Panc1 (cell line): ENCODE measurements around the gene DLX3. TPM values are rescaled to one million over a fixed set of nuclear protein-coding genes. Genes with fewer than 3 reads are reported as not detected.

ENCODE experiments used
- ATAC-seq: fragments of 200-7000 bp; cut with Tn5 transposase; 2 replicates; pipeline ENCODE4 v1.9.1; 2020; ENCODE audit warnings: mild to moderate bottlenecking, moderate library complexity
- BruUV-seq: library from RNA; stranded (reverse); fragments of 400-500 nt; replicated peaks from 2 replicates; lab custom pipeline; 2021; lab: Mats Ljungman, UMichigan
- CTCF ChIA-PET: fragments of 300-600 bp; sonication (Branson Sonifier 250); formaldehyde crosslinking; loops from one replicate; lab custom pipeline; 2022; ENCODE audit warnings: antibody characterized with exemption; lab: Charles Lee
- POLR2A ChIA-PET: fragments of 300-600 bp; sonication (Branson Sonifier 250); formaldehyde crosslinking; loops from one replicate; lab custom pipeline; 2022; ENCODE audit warnings: antibody characterized with exemption; lab: Charles Lee
- DNase-seq: peaks from one replicate; pipeline ENCODE4 v3.0.0-alpha.2; 2010; ENCODE audit warnings: low read depth, low spot score
- H3K27ac ChIP-seq: 2 replicates; pipeline ENCODE4 v1.5.1; 2011; ENCODE audit warnings: mild to moderate bottlenecking, low read length, inconsistent platforms
- H3K27me3 ChIP-seq: fragments of 200-500 bp; sonication (Bioruptor generic); 2 replicates; pipeline ENCODE4 v1.6.0; 2014; ENCODE audit warnings: low read length, inconsistent platforms; ENCODE audit not compliant: control insufficient read depth, insufficient read depth
- H3K36me3 ChIP-seq: fragments of 200-500 bp; sonication (Bioruptor generic); 2 replicates; pipeline ENCODE4 v1.5.1; 2014; ENCODE audit warnings: inconsistent platforms, mild to moderate bottlenecking, low read length, moderate library complexity; ENCODE audit not compliant: control insufficient read depth, insufficient read depth
- H3K4me1 ChIP-seq: 2 replicates; pipeline ENCODE4 v1.5.1; 2011; ENCODE audit warnings: inconsistent platforms, mild to moderate bottlenecking, low read length, moderate library complexity; ENCODE audit not compliant: control insufficient read depth, insufficient read depth
- H3K4me3 ChIP-seq, 2 experiments: 2 replicates each; pipeline ENCODE4 v1.5.1; 2011 to 2012; ENCODE audit warnings: low read depth in 2 of 2, low read length in 2 of 2, mild to moderate bottlenecking in 2 of 2, inconsistent platforms in 1 of 2, moderate library complexity in 1 of 2
- H3K9me3 ChIP-seq: fragments of 200-500 bp; sonication (Bioruptor generic); 2 replicates; pipeline ENCODE4 v1.5.1; 2014; ENCODE audit warnings: low read depth, mild to moderate bottlenecking, inconsistent platforms, low read length, moderate library complexity; ENCODE audit not compliant: control insufficient read depth, insufficient read depth
- POLR2AphosphoS5 ChIP-seq: IDR thresholded peaks from 2 replicates; pipeline ENCODE4 v1.6.1; 2012; ENCODE audit warnings: mild to moderate bottlenecking, low read depth, low read length, moderate library complexity
- SIN3A ChIP-seq: IDR thresholded peaks from 2 replicates; pipeline ENCODE4 v1.6.1; 2012; ENCODE audit warnings: low read depth, mild to moderate bottlenecking, low read length, moderate library complexity, borderline replicate concordance; ENCODE audit not compliant: insufficient read depth
- TCF7L2 ChIP-seq: IDR thresholded peaks from 2 replicates; pipeline ENCODE4 v1.6.1; 2011; ENCODE audit warnings: mild to moderate bottlenecking, low read depth, low read length, inconsistent platforms
- in situ Hi-C: cut with HindIII; loops from 2 replicates; pipeline ENCODE4 v1.10.0; 2016; ENCODE audit warnings: low sequenced_read_pairs, low pct_unique_long_range_greater_than_20kb
- intact Hi-C: fragments of 100-400 bp; cut with micrococcal nuclease; formaldehyde crosslinking; loops from one replicate; pipeline ENCODE4 v1.10.0; 2022; ENCODE audit not compliant: unreplicated experiment
- total RNA-seq: library from RNA; stranded (reverse); gene quantifications from one replicate; pipeline ENCODE4 v1.2.1, GENCODE V29; 2021; ENCODE audit not compliant: unreplicated experiment
- TF ChIP-seq, protein P1 (sequence below): fragments of 450-650 bp; IDR thresholded peaks from 2 replicates; pipeline ENCODE4 v1.5.1; 2017; ENCODE audit warnings: mild to moderate bottlenecking
- TF ChIP-seq, protein P2 (sequence below), 2 experiments: IDR thresholded peaks; 2 replicates each; pipeline ENCODE4 v1.6.1; 2011 to 2012; ENCODE audit warnings: low read depth in 2 of 2, control low read depth in 1 of 2, low read length in 1 of 2, mild to moderate bottlenecking in 1 of 2, moderate library complexity in 1 of 2; ENCODE audit not compliant: insufficient read depth in 1 of 2

DLX3 gene
- total RNA-seq, 1 experiment from 2014 or later: 2.9 TPM

DNA sequence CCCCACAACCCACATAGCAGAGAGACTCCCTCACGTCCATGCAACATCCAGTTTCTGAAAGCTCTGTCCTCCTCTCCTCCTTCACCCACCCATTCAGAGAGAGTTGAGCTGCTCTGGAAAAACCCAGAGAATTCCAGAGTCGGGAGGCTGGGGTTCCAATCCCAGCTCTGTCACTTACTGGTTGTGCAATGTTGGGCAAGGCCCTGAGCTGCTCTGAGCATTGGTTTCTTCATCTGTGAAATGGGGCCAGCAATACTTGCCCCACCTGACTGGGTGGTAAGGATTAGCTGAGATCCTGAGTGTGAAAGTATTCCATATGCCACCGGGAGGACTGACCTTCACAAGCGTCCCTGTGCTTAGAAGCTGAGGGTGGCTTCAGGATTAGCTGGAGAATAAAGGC, 38.2 kb downstream of the DLX3 start:
- Histone ChIP-seq H3K9me3 (no peaks in the 10 kb centered on the region), H3K36me3 (no peaks in the 10 kb centered on the region), H3K27me3 (no peaks in the 10 kb centered on the region; the same call in 1 of the 2 replicates), H3K4me3 (no peak overlapping the region), H3K4me1 (peaks cover 4% of the 10 kb centered on the region; the same call in 1 of the 2 replicates), H3K27ac (no peak overlapping the region)
- intact Hi-C loops (loop anchor here (5.0 kb wide), 1 partner anchor 494 kb away; no protein-coding TSS in a partner anchor), in situ Hi-C loops (no loop called here)
- POLR2A ChIA-PET: no interaction called here
- CTCF ChIA-PET: no interaction called here
- DNase-seq (no peak), ATAC-seq (no peak)
- TF ChIP-seq, protein P1, sequence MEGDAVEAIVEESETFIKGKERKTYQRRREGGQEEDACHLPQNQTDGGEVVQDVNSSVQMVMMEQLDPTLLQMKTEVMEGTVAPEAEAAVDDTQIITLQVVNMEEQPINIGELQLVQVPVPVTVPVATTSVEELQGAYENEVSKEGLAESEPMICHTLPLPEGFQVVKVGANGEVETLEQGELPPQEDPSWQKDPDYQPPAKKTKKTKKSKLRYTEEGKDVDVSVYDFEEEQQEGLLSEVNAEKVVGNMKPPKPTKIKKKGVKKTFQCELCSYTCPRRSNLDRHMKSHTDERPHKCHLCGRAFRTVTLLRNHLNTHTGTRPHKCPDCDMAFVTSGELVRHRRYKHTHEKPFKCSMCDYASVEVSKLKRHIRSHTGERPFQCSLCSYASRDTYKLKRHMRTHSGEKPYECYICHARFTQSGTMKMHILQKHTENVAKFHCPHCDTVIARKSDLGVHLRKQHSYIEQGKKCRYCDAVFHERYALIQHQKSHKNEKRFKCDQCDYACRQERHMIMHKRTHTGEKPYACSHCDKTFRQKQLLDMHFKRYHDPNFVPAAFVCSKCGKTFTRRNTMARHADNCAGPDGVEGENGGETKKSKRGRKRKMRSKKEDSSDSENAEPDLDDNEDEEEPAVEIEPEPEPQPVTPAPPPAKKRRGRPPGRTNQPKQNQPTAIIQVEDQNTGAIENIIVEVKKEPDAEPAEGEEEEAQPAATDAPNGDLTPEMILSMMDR: no peak
- TF ChIP-seq SIN3A (no peak), TCF7L2 (no peak), POLR2AphosphoS5 (no peak)
- TF ChIP-seq, protein P2, sequence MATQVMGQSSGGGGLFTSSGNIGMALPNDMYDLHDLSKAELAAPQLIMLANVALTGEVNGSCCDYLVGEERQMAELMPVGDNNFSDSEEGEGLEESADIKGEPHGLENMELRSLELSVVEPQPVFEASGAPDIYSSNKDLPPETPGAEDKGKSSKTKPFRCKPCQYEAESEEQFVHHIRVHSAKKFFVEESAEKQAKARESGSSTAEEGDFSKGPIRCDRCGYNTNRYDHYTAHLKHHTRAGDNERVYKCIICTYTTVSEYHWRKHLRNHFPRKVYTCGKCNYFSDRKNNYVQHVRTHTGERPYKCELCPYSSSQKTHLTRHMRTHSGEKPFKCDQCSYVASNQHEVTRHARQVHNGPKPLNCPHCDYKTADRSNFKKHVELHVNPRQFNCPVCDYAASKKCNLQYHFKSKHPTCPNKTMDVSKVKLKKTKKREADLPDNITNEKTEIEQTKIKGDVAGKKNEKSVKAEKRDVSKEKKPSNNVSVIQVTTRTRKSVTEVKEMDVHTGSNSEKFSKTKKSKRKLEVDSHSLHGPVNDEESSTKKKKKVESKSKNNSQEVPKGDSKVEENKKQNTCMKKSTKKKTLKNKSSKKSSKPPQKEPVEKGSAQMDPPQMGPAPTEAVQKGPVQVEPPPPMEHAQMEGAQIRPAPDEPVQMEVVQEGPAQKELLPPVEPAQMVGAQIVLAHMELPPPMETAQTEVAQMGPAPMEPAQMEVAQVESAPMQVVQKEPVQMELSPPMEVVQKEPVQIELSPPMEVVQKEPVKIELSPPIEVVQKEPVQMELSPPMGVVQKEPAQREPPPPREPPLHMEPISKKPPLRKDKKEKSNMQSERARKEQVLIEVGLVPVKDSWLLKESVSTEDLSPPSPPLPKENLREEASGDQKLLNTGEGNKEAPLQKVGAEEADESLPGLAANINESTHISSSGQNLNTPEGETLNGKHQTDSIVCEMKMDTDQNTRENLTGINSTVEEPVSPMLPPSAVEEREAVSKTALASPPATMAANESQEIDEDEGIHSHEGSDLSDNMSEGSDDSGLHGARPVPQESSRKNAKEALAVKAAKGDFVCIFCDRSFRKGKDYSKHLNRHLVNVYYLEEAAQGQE (IDR thresholded peaks at IDR 0.05; ENCODE audit: insufficient read depth in 1 of 2, low read depth in 2 of 2, low read length in 1 of 2): no peak
- BruUV-seq: no TSS peak

DNA sequence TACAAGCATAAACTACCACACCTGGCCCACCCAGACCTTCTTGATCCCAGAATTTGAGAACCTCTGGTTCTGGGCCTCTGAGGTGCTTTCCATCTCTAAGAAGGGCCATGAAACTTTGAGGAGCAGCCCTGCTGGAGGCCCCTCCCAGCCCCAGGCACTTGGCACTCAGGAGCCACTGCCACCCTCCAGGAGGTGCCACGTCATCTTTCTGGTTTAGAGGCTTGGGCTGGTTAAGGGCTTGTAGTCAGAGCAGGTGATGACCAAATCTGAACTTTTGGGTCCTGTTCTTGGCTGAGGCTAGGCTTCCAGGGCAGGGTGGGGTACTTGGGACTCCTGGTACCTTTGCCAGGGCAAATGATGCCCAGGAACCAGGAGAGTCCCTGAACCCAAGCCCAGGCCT, 39.9 kb downstream of the DLX3 start:
- BruUV-seq: no TSS peak
- Histone ChIP-seq H3K36me3 (no peaks in the 10 kb centered on the region), H3K4me1 (peaks cover 4% of the 10 kb centered on the region; the same call in 1 of the 2 replicates), H3K27me3 (no peaks in the 10 kb centered on the region; the same call in 1 of the 2 replicates), H3K27ac (no peak overlapping the region), H3K9me3 (no peaks in the 10 kb centered on the region), H3K4me3 (no peak overlapping the region)
- ChIA-PET POLR2A (no interaction called here), CTCF (no interaction called here)
- ATAC-seq (no peak), DNase-seq (no peak)
- in situ Hi-C loops: no loop called here
- TF ChIP-seq POLR2AphosphoS5: no peak
- TF ChIP-seq, protein P1: no peak
- no peak for TF ChIP-seq SIN3A
- TF ChIP-seq, protein P2 (IDR thresholded peaks at IDR 0.05; ENCODE audit: insufficient read depth in 1 of 2, low read depth in 2 of 2, low read length in 1 of 2): no peak
- no peak for TF ChIP-seq TCF7L2
- intact Hi-C loops: loop anchor here (5.0 kb wide), 1 partner anchor 493 kb away; no protein-coding TSS in a partner anchor
